NB4 (cell line): ENCODE data around the gene TMX4.

Source experiments
- DNase-seq: peaks from one replicate; pipeline ENCODE4 v3.0.0; 2010; ENCODE audit warnings: low read depth
- H3K4me3 ChIP-seq: one replicate; pipeline ENCODE4 v1.5.1; 2011; ENCODE audit warnings: mild to moderate bottlenecking, low read depth, low read length, moderate library complexity
- MYC ChIP-seq: IDR thresholded peaks from 2 replicates; pipeline ENCODE4 v1.6.1; 2011; ENCODE audit warnings: low read depth, low read length
- POLR2A ChIP-seq: IDR thresholded peaks from 2 replicates; pipeline ENCODE4 v1.6.1; 2011; ENCODE audit warnings: mild to moderate bottlenecking; ENCODE audit not compliant: insufficient read length; ENCODE audit errors: extremely low read depth
- TF ChIP-seq, protein P1 (sequence below): IDR thresholded peaks from 2 replicates; pipeline ENCODE4 v1.6.1; 2011; ENCODE audit warnings: low read depth, low read length
- TF ChIP-seq, protein P2 (sequence below): IDR thresholded peaks from one replicate; pipeline ENCODE4 v1.5.1; 2012; ENCODE audit warnings: low read depth, low read length

TMX4 gene

DNA sequence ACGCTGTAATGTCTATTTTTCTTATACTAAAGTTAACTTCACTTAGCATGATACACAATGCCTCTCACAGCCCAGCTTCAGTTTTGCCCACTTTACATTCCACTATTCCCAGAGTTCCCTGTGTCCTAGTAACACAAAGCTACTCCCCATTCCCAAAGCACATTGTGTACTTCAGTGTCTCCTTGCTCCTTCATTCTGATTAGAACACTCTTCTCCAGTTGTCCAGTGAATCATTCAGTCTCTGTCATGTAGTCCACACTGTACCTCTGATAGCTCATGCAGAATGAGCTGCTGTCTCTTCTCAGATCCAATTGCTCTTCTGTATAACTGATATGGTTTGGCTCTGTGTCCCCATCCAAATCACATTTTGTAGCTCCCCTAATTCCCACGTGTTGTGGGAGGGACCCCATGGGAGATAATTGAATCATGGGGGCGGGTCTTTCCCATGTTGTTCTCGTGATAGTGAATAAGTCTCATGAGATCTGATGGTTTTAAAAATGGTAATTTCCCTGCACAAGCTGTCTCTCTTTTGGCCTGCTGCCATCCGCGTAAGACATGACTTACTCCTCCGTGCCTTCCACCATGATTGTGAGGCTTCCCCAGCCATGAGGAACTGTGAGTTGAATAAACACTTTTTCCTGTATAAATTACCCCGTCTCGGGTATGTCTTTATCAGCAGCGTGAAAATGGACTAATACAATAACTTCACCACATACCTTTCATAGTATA lies 2.1 kb upstream of the TMX4 start:
- TF ChIP-seq POLR2A: no peak
- TF ChIP-seq MYC: no peak
- TF ChIP-seq, protein P1, sequence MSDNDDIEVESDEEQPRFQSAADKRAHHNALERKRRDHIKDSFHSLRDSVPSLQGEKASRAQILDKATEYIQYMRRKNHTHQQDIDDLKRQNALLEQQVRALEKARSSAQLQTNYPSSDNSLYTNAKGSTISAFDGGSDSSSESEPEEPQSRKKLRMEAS: no peak
- TF ChIP-seq, protein P2, sequence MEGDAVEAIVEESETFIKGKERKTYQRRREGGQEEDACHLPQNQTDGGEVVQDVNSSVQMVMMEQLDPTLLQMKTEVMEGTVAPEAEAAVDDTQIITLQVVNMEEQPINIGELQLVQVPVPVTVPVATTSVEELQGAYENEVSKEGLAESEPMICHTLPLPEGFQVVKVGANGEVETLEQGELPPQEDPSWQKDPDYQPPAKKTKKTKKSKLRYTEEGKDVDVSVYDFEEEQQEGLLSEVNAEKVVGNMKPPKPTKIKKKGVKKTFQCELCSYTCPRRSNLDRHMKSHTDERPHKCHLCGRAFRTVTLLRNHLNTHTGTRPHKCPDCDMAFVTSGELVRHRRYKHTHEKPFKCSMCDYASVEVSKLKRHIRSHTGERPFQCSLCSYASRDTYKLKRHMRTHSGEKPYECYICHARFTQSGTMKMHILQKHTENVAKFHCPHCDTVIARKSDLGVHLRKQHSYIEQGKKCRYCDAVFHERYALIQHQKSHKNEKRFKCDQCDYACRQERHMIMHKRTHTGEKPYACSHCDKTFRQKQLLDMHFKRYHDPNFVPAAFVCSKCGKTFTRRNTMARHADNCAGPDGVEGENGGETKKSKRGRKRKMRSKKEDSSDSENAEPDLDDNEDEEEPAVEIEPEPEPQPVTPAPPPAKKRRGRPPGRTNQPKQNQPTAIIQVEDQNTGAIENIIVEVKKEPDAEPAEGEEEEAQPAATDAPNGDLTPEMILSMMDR: no peak
- no peak for DNase-seq
- H3K4me3 ChIP-seq: no peak overlapping the region

DNA sequence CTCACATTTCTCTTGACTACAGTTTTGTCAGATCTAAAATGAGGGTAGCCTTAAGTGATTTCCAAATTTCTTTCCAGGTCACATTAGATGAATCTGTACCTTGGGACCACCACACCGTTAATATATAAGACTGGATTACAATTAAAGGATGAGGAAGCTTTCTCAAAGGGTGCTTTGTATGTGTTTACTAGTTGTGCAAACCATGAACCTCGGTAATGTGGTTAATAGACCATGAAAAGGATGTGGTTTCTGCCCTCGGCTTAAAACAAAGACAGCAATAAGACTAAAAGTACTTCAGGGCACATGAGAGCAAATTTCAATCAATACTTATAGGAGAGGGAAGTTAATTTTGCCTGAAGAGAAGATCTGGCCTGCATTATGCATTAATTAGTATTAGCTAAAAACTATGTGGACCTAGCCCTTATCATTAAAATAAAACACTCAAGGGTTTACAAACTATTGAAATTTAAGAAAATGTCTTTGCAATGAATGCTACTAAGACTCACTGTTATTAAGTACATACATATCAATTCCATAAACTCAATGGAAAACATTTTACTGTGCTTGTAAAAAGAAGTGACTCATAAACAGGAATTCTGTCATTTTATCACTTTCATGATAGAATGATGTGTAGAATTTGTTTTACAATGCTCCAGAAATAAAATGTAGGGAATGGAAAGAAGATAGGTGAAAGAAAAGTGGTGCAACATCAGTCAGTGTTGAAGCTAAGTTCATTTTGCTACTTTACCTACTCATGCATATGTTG lies 936 bp upstream of the TMX4 start:
- peak; percentile 92 for DNase-seq
- TF ChIP-seq, protein P1: peak; percentile 43; the same call in 1 of the 2 replicates
- TF ChIP-seq POLR2A (no peak), MYC (peak; percentile 81)
- peak overlapping the region; percentile 52 for H3K4me3 ChIP-seq

DNA sequence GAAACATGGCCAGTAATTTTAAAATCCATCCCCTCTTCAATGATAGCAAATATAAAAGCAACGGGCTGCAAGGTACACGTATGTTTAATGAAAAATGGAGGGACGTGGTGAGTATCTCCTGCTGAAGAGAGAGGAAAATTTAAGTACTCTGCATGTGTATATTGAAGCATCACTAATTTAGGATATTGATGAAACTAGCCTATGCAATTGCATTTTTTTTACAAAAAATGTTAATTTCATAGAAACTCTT lies 362 bp upstream of the TMX4 start:
- DNase-seq: no peak
- no peak for TF ChIP-seq POLR2A
- TF ChIP-seq, protein P2: no peak
- TF ChIP-seq MYC: no peak
- H3K4me3 ChIP-seq: peak overlapping the region; percentile 52

DNA sequence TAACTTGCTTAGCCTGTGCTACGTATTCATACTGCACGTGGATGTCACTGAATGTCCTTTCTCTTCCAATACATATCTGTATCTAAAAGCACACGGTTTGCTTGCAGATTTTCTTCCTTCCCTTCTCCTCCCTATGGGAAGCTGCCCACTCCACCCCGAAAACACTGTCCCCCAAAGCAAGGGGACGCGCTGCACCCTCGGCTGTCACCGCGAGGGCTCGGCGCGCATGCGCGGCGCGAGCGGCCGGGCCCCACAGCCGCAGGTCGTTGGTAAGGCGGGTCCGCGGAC lies 659 bp downstream of the TMX4 start:
- TF ChIP-seq, protein P1: peak; percentile 85
- TF ChIP-seq, protein P2: no peak
- peak; percentile 48 for TF ChIP-seq POLR2A
- DNase-seq: peak; percentile 85

DNA sequence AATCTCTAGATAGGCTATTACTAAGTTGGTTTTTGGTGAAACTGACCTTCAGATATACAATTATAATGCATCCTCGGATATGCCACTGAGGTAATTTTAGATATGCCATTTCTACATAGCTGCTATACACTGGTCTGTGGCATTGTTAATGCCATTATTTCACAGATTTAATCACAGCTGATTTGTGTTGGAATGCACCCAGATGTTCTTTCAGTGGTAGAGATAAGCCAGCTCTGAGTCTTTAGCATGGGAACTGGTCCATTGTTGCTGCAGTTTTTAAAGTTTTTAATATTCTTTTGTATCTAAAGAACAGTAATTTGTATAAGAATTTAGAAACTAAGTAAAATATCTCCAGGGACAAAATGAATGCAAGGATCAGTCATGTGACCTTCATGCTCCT lies 6.8 kb downstream of the TMX4 start:
- no peak for TF ChIP-seq MYC
- TF ChIP-seq, protein P2: no peak
- TF ChIP-seq, protein P1: no peak
- TF ChIP-seq POLR2A: no peak
- DNase-seq: no peak
- no peak overlapping the region for H3K4me3 ChIP-seq

More for the DNA sequence above, 659 bp downstream of the TMX4 start:
- H3K4me3 ChIP-seq: peak overlapping the region; percentile 76

DNA sequence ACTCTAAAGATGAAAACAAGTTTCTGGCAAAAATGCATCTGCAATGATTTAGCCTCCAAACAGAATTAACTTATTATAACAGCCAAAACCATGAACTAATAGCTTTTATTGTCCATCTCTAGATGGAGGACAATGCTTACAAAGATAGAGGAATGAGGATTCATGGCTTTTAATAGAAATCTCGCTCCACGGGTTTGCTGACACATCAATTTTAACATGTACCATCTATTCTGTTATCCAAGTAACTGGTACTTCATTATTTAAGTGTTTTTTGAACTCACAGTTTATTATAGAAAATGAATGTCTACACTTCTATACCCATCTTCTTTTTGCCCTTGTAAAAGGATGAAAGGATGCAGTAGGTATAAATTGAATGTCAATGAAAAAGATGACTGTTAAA lies 10.8 kb downstream of the TMX4 start:
- TF ChIP-seq, protein P1: no peak
- no peak for TF ChIP-seq POLR2A
- TF ChIP-seq, protein P2: no peak
- TF ChIP-seq MYC: no peak
- no peak for DNase-seq
- no peak overlapping the region for H3K4me3 ChIP-seq
